ENCODE data around the gene SETBP1. TPM values are rescaled to one million over a fixed set of nuclear protein-coding genes. Genes with fewer than 3 reads are reported as not detected.

The SETBP1 gene
- total and polyA plus RNA-seq, 9 of the 15 experiments (the other 6 are each of a cell fraction or from before 2014, with no cell fraction given): under 0.01 to 0.13 (median 0.04) TPM

DNA sequence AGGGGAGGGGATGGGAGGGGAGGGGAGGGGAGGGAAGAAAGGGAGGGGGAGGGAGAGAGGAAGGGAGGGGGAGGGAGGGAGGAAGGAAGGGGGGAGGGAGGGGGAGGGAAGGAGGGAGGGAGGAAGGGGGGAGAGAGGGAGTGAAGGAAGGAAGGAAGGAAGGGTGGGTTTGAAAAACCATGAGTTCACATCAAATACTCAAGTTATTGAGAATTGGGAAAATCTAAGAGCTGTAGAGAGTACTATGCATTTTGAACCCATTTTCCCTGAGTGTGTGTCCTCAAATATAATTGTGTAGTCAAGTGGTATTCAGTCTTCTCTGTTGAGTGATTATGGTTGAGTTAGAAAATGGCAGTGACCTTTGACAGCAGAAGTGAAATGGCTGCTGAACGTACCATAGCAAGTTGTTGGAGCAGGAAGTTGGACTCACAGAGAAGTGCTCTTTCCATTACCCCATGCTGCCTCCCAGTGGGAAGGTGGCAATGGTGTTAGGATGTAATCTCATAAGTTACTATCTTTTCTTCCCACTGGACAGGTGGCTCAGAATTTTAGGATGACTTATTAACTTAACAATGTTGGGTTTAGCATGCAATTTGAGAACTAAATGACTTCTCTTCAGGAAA, 214.6 kb downstream of the SETBP1 start (continued):
- TF ChIP-seq, protein P1, sequence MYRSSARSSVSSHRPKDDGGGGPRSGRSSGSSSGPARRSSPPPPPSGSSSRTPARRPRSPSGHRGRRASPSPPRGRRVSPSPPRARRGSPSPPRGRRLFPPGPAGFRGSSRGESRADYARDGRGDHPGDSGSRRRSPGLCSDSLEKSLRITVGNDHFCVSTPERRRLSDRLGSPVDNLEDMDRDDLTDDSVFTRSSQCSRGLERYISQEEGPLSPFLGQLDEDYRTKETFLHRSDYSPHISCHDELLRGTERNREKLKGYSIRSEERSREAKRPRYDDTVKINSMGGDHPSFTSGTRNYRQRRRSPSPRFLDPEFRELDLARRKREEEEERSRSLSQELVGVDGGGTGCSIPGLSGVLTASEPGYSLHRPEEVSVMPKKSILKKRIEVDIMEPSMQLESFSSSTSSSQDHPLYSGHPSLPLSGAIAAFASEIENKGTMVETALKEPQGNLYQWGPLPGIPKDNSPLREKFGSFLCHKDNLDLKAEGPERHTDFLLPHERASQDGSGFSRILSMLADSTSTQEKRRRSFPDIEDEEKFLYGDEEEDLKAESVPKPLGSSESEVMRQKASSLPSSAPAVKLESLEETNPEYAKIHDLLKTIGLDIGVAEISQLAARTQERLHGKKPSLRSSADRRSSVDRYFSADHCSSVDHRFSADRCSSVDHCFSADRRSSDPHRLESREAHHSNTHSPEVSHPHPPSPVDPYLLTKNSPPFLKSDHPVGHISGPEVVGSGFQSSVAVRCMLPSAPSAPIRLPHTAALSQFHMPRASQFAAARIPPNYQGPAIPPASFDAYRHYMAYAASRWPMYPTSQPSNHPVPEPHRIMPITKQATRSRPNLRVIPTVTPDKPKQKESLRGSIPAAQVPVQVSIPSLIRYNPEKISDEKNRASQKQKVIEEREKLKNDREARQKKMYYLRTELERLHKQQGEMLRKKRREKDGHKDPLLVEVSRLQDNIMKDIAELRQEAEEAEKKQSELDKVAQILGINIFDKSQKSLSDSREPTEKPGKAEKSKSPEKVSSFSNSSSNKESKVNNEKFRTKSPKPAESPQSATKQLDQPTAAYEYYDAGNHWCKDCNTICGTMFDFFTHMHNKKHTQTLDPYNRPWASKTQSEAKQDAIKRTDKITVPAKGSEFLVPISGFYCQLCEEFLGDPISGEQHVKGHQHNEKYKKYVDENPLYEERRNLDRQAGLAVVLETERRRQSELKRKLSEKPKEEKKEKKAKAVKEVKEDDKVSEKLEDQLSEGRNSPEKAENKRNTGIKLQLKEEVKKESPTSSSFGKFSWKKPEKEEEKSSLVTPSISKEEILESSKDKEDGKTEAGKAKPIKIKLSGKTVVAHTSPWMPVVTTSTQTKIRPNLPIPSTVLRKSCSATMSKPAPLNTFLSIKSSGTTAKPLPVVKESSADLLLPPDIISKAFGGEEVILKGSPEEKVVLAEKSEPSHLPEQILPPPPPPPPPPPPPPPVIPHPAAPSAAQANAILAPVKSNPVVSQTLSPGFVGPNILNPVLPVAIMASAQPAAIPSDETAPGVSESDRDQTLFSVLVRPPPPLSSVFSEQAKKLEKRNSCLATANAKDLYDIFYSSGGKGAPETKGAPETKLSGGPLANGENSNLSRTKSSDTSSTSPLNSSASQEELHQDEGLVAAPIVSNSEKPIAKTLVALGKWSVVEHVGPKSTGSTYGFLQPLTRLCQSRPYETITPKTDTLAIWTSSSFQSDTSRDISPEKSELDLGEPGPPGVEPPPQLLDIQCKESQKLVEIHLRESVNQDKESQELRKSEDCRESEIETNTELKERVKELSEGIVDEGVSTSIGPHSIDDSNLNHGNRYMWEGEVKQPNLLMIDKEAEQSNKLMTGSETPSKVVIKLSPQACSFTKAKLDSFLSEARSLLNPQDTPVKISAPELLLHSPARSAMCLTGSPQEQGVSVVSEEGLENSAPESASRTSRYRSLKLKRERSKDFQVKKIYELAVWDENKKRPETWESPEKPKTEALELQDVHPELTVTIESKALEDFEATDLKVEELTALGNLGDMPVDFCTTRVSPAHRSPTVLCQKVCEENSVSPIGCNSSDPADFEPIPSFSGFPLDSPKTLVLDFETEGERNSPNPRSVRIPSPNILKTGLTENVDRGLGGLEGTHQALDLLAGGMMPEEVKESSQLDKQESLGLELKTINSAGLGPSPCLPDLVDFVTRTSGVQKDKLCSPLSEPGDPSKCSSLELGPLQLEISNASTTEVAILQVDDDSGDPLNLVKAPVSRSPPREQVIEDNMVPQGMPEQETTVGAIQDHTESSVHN (IDR thresholded peaks at IDR 0.05; ENCODE audit: borderline replicate concordance in 1 of 2, low read depth in 1 of 2): no peak
- TF ChIP-seq TOE1 (IDR thresholded peaks at IDR 0.05; ENCODE audit: borderline replicate concordance): no peak
- no peak for TF ChIP-seq TOE1 (CRISPR knock-in tag; IDR thresholded peaks at IDR 0.05; ENCODE audit: borderline replicate concordance, low read depth)
- TF ChIP-seq PHB (CRISPR knock-in tag; IDR thresholded peaks at IDR 0.05): no peak
- TF ChIP-seq, protein P2, sequence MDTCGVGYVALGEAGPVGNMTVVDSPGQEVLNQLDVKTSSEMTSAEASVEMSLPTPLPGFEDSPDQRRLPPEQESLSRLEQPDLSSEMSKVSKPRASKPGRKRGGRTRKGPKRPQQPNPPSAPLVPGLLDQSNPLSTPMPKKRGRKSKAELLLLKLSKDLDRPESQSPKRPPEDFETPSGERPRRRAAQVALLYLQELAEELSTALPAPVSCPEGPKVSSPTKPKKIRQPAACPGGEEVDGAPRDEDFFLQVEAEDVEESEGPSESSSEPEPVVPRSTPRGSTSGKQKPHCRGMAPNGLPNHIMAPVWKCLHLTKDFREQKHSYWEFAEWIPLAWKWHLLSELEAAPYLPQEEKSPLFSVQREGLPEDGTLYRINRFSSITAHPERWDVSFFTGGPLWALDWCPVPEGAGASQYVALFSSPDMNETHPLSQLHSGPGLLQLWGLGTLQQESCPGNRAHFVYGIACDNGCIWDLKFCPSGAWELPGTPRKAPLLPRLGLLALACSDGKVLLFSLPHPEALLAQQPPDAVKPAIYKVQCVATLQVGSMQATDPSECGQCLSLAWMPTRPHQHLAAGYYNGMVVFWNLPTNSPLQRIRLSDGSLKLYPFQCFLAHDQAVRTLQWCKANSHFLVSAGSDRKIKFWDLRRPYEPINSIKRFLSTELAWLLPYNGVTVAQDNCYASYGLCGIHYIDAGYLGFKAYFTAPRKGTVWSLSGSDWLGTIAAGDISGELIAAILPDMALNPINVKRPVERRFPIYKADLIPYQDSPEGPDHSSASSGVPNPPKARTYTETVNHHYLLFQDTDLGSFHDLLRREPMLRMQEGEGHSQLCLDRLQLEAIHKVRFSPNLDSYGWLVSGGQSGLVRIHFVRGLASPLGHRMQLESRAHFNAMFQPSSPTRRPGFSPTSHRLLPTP (IDR thresholded peaks at IDR 0.05; ENCODE audit: borderline replicate concordance, extremely low read depth, insufficient read length): no peak
- TF ChIP-seq HOXB6 (CRISPR knock-in tag; IDR thresholded peaks at IDR 0.05; ENCODE audit: borderline replicate concordance): no peak
